ENCODE data around the gene LCN15. TPM values are rescaled to one million over a fixed set of nuclear protein-coding genes. Genes with fewer than 3 reads are reported as not detected.
A peak's percentile ranks its signal among the peaks of the same experiment; 100 is the strongest.
"Not testable (repeated sequence)": the region's sequence is repeated elsewhere in the genome, so short reads cannot be mapped to it uniquely, and the experiment has no call there.

LCN15 gene
- total and polyA plus RNA-seq, 10 donors: 0.35 TPM; not detected in 9

GRCh38 chr9:136771907-136772415, 7.6 kb upstream of the LCN15 start:
- intact Hi-C loops (cut with DNase I; ENCODE audit: low total_unique reads): no loop called here
- DNase-seq: no peak
- Histone ChIP-seq H3K9me3 (peaks cover 0 to 10% (median 7%) of the 10 kb centered on the region in 8 donors), H3K27ac (no peak overlapping the region), H3K4me3 (no peak overlapping the region), H3K4me1 (peaks cover 0 to 18% (median 7%) of the 10 kb centered on the region in 6 donors), H3K27me3 (replicated peaks in 1 of 7) (peaks cover 0 to 22% (median 0%) of the 10 kb centered on the region in 7 donors), H3K36me3 (no peaks in the 10 kb centered on the region)
- 65 to 81% (median 78%) methylated on average over 3 of the region's 3 CpGs for whole genome bisulfite sequencing, 5 donors
- no peak for TF ChIP-seq CTCF (IDR thresholded peaks at IDR 0.05 in 8 of 11, conservative IDR thresholded peaks at IDR 0.05 in 3 of 11)
- no peak for TF ChIP-seq POLR2AphosphoS5 (IDR thresholded peaks at IDR 0.05)
- no peak for TF ChIP-seq POLR2A (IDR thresholded peaks at IDR 0.05)

GRCh38 chr9:136769710-136770191, 5.4 kb upstream of the LCN15 start:
- peaks cover 0 to 10% (median 7%) of the 10 kb centered on the region in 8 donors for H3K9me3 ChIP-seq
- DNase-seq: no peak
- no peak for TF ChIP-seq POLR2AphosphoS5 (IDR thresholded peaks at IDR 0.05)
- TF ChIP-seq CTCF (IDR thresholded peaks at IDR 0.05 in 8 of 11, conservative IDR thresholded peaks at IDR 0.05 in 3 of 11): peak in 9 of 11 experiments; percentile 24 to 78 (median 60)
- no peak overlapping the region for H3K4me3 ChIP-seq
- no peaks in the 10 kb centered on the region for H3K36me3 ChIP-seq
- intact Hi-C loops (cut with DNase I; ENCODE audit: low total_unique reads): no loop called here
- peaks cover 0 to 28% (median 0%) of the 10 kb centered on the region in 7 donors for H3K27me3 ChIP-seq (replicated peaks in 1 of 7)
- 6 to 16% (median 11%) methylated on average over 6 to 16 of the region's 16 CpGs for WGBS, 5 donors
- no peak overlapping the region for H3K27ac ChIP-seq
- H3K4me1 ChIP-seq: peaks cover 0 to 38% (median 12%) of the 10 kb centered on the region in 6 donors

GRCh38 chr9:136766410-136767120, 2.2 kb upstream of the LCN15 start:
- intact Hi-C loops (cut with DNase I; ENCODE audit: low total_unique reads); H3K36me3 ChIP-seq; H3K9me3 ChIP-seq; H3K4me3 ChIP-seq; DNase-seq: not testable (repeated sequence)
- peaks cover 0 to 46% (median 10%) of the 10 kb centered on the region in 6 donors for H3K4me1 ChIP-seq
- H3K27me3 ChIP-seq (replicated peaks in 1 of 7): peaks cover 0 to 60% (median 8%) of the 10 kb centered on the region in 7 donors
- peak overlapping the region in 4 of 8 donors; percentile 33 to 55 (median 44) for H3K27ac ChIP-seq
- peak in 6 of 11 experiments; percentile 16 to 54 (median 44) for TF ChIP-seq CTCF (IDR thresholded peaks at IDR 0.05 in 8 of 11, conservative IDR thresholded peaks at IDR 0.05 in 3 of 11)
- 38 to 51% (median 43%) methylated on average over 11 to 18 of the region's 18 CpGs for WGBS, 5 donors

GRCh38 chr9:136765745-136766409, 1.6 kb upstream of the LCN15 start:
- peaks cover 0 to 50% (median 14%) of the 10 kb centered on the region in 6 donors for H3K4me1 ChIP-seq
- DNase-seq; H3K36me3 ChIP-seq; H3K4me3 ChIP-seq; H3K9me3 ChIP-seq; intact Hi-C loops (cut with DNase I; ENCODE audit: low total_unique reads): not testable (repeated sequence)
- H3K27me3 ChIP-seq (replicated peaks in 1 of 7): peaks cover 0 to 62% (median 8%) of the 10 kb centered on the region in 7 donors
- 59 to 81% (median 72%) methylated on average over 14 of the region's 14 CpGs for WGBS, 5 donors
- H3K27ac ChIP-seq: peak overlapping the region in 4 of 8 donors; percentile 33 to 53 (median 34)
